NCI-H1105 treated with DMSO at 0.1 percent for 48 hours (cell line): ENCODE data around the gene NPPA.
A peak's percentile ranks its signal among the peaks of the same experiment; 100 is the strongest.

Experiments
- DNase-seq: peaks from one replicate; lab custom pipeline; 2025; lab: John Stamatoyannopoulos, UW

The NPPA gene

DNA sequence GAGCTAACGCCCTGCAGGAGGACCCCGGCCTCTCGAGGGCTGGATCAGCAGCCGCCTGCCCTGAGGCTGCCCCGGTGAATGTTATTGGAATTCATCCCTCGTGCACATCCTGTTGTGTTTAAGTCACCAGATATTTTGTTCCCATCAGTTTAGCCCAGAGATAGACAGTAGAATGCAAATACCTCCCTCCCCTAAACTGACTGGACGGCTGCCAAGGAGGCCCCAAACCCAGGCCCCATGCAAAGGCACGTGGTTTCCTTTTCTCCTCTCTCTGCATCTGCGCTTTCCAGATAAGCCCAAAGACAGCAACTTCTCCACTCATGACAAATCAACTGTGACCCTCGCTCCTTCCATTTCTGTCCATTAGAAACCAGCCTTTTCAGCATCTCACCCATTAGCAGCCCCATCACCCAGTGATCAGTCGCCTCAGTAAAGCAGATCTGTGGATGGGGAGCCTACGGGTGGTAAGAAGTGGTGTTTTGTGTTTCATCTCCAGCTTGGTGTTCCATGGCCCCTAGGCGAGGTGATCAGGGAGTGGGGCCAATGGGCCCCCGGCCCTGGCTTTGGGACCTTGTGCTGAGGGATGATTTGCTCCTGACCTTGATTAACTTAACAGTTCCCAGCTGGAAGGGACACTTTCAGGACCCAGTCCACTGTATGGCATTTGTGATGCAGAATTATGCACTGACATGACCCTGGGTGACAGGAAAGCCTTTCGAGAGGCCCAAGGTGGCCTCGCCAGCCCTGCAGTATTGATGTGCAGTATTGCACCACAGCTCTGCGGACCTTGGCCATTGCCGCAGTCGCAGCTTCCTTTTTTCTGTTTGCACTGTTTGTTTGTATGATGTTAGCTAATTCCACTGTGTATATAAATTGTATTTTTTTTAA lies 5.2 kb downstream of the NPPA start:
- DNase-seq = no peak

DNA sequence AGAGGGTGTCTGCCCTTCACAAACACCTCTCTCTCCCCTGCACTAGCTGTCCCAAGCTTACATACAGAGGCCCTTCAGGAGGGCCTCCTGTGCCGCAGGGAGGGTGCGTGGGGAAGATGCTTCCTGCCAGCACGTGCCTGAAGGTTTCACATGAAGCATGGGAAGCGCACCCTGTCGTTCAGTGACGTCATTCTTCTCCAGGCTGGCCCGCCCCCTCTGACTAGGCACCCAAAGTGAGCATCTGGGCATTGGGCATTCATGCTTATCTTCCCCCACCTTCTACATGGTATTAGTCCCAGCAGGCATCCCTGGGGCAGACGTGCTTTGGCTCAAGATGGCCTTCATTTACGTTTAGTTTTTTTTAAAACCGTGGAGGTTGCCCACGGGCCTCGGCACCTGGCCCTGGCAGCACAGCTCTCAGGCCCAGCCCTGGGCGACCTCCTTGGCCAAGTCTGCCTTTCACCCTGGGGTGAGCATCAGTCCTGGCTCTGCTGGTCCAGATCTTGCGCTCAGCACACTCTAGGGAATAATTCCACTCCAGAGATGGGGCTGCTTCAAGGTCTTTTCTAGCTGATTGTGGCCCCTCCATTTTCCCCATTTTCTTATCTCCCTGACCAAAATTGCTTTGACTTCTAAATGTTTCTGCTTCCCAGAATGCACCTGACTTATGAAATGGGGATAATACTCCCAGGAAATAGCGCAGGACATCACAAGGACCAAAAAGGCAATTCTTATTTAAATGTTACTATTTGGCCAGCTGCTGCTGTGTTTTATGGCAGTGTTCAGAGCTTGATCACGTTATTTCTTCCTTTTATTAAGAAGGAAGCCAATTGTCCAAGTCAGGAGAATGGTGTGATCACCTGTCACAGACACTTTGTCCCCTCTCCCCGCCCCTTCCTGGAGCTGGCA lies 6.1 kb downstream of the NPPA start:
- DNase-seq = peak; percentile 7

DNA sequence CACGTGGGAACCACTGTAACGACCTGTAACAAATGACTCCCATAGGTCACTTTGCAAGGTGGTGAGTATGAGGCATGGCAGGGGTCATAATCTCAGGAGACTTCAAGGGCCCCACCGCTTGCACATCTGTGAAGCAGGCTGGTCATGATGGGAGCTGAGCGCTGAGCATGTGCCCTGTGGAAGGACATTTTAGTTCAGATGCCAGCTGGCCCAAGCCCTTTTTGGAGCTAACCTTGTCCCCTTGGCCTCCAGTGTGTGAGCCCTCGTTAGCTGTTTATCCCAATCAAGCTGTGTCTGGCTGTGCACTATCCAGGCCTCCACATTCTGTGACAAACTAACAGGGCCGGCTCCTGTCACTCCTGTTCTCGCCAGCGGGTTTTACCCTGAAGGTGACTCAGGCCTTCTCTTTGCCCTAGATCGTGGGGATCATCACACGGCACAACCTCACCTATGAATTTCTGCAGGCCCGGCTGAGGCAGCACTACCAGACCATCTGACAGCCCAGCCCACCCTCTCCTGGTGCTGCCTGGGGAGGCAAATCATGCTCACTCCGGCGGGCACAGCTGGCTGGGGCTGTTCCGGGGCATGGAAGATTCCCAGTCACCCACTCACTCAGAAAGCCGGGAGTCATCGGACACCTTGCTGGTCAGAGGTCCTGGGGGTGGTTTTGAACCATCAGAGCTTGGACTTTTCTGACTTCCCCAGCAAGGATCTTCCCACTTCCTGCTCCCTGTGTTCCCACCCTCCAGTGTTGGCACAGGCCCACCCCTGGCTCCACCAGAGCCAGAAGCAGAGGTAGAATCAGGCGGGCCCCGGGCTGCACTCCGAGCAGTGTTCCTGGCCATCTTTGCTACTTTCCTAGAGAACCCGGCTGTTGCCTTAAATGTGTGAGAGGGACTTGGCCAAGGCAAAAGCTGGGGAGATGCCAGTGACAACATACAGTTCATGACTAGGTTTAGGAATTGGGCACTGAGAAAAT lies 7.6 kb downstream of the NPPA start:
- DNase-seq = no peak

DNA sequence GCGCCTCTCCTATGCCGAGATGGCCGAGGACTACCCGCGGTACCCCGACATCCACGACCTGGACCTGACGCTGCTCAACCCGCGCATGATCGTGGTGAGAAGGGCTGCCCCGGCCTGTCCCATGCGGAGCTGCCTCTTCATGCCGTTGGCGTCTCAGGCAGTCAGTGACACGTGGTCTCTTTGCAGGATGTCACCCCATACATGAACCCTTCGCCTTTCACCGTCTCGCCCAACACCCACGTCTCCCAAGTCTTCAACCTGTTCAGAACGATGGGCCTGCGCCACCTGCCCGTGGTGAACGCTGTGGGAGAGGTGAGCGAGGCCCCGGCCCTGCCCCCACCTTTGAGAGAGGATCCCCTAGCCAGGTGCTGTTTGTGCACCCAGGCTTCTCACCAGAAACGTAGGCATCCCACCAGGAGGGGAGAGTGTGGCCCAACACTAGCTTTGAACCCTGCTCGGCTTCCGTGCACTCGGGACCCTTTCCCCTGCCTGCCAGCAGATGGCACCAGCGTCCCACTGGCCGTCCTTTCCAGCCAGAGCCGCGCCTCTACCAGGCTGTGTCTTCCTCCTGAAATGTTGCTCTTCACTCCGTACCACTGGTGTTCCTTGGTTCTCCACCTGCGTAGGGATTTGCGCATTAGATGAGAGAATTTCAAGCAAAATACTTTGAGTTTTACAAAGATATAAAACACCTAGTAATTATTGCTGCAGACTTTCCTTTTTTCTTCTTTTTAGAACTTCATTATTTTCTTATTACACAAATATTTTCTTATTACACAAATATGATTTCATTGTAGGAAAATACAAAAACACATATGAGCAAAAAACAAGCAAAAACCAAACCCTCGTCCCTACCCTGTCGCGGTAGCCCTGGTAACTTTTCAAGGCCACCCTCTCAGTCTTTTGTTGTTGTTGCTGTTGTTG lies 9.0 kb downstream of the NPPA start:
- DNase-seq = peak; percentile 64

DNA sequence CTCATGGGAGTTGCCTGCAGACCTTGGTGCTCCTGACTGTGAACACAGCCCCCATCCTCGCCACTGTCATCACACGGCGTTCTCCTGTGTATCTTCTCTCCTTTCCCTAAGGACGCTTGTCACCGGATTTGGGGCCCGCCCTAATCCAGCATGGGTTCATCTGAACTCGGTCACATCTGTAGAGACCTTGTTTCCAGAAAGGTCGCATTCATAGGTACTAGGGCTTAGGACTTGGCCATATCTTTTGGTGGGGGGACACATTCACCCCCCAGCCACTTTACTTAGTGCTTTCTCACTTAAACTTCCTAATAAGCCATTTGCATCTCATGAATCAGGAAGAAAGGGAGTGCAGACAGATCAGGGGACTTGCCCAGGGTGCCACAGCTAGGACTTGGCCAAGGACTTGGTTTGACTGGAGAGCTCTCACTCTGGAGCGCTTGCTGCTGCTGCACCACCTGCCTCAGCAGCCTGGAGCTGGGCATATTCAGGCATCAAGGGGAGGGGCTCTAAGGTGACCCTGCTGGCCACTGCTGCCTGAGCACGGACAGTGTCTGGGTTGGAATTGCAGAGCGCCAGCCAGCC lies 9.7 kb downstream of the NPPA start:
- DNase-seq = no peak

DNA sequence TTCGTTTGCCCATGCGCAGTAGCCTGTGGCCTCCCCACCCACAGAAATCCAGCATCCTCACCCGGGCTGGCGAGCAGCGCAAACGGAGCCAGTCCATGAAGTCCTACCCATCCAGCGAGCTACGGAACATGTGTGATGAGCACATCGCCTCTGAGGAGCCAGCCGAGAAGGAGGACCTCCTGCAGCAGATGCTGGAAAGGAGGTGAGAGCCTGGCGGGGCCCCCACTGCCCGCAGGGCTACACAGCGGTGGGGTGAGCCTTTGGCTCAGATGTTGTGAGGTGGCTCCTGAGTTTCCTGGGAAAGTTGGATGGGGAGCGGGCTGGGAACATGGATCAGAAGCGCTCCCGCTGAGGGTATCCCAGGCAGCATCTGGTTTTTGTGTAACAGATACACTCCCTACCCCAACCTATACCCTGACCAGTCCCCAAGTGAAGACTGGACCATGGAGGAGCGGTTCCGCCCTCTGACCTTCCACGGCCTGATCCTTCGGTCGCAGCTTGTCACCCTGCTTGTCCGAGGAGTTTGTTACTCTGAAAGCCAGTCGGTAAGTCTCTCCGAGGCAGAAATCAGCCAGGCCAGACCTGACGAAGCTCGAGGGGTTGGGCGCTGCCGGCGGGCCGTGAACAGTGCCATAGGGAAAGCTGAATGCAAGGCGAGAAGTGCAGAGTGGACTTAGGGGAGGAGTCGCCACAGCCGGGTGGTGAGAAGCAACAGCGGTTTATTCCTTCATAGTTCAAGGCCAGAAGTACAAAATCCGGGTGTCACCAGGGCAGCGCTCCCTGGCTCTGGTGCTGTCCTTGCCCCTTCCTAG lies 10.4 kb downstream of the NPPA start:
- DNase-seq = no peak

DNA sequence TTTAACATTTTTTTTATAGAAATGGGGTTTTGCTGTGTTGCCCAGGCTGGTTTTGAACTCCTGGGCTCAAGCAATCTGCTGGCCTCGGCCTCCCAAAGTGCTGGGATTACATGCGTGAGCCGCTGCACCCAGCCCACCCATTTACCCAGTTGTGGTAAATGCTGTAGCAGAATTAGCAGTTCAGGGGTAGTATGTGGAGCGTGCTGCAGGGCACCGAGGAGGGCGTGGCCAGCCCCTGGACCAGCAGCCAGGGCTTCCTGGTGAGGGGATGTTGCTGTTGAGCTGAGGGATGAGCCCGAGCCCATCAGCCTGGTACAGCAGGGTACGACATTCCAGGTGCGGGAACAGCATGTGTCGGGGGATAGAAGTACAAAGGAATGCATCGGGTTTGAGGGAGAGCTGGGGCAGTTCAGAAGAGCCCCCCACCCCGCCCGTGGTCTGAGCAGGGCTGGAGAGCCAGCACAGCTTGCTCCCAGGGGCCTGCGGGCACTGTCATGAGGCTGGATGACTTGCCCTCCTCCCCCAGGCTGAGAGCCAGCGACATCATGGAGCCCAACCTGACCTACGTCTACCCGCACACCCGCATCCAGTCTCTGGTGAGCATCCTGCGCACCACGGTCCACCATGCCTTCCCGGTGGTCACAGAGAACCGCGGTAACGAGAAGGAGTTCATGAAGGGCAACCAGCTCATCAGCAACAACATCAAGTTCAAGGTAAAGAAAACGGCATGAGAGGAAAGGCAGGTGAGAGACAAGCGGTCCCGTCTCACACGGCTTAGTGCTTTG lies 11.9 kb downstream of the NPPA start:
- DNase-seq = no peak

DNA sequence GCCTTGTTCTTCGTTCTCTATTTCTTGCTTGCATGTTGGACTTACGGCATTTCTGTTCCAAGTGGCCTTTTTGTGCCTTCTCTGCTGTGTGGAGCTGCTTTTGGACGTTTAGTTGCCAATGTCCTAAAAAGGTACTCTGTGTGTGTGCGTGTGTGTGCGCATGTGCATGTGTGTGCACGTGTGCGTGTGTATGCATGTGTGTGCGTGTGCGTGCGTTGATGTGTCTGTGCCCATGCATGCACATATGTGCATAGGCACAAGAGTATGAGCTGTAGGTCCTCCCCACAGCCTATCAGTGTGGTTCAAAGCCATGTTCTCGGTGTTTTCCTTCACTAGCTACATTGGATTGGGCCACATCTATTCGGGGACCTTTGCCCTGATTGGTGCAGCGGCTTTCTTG lies 13.7 kb downstream of the NPPA start:
- DNase-seq = no peak

DNA sequence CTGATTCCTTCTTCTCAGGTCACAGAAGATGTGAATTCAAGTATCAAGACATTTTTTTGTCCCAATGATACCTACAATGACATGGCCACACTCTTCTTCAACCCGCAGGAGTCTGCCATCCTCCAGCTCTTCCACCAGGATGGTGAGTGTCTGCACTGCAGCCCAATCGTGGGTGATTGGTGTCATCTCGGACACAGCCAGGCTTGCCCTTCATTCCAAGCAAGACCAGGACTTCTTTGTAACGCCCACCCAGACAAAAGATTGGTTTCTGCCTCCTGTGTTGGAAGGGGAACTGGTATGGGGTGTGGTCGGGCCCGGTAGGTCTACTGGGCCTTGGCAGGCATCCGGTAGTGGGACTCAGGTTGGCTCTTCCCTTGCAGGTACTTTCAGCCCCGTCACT lies 14.1 kb downstream of the NPPA start:
- DNase-seq = no peak

DNA sequence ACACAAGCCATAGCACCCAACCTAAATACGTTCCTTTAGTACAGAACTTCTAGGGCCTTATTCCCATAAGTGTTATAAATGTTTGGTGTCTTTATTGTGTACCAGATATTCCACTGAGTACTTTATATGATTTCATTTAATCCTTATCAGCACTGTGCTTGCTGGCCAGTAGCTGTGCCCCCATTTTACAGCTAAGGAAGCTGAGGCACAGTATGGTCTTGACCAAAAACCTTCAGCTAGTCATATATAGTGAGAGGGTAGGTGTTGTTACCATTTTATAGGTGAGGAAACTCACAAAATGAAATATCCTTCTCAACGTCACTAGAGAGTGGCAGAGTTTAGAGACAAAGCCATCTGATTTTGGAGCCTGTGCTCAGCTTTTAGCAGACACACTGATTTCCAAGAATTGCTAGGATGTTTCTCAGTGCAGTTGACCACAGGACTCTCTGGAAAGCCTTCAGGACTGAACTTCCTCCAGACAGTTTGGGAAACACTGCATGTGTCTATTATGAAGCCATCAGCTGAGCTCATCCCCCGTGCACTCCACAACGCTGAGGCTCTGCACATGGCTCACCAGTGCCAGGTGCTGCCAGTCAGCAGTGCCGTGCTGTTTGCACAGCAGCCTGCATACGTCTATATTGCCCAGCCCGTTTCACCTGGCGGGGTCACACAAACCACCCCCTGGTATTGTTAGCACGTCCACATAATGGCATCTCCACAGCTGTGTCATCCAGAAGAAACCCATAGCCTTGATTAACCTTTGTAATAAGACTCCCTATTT lies 15.4 kb downstream of the NPPA start:
- no peak for DNase-seq

DNA sequence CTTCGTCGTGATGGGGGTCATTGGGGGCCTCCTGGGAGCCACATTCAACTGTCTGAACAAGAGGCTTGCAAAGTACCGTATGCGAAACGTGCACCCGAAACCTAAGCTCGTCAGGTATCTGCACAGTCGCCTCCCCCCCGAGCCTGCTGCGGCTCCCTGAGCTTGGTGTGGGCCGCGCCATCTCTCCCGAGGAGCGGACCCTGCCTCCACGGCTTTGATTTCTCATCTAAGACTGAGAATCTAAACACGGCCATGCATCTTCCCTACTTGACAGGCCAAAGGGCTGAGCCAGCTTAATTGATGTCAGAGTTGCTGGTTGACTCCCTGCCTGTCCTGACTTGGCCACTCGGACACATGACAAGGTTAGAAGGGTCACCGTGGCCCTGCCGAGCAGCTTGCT lies 19.1 kb downstream of the NPPA start:
- no peak for DNase-seq

DNA sequence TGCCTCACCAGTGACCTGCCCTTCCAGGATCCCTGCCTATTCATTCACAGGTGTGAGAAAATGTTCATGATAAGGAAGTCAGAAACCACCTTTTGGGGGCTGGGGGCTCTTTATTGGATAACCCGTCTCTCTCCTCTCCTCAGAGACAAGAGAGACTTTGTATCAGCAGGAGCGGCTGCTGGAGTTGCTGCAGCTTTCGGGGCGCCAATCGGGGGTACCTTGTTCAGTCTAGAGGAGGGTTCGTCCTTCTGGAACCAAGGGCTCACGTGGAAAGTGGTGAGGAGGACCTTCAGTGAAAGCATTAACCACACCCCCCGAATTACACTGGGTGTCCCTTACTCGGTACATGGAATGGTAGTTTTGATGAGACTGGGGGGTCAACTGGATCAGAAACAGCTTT lies 20.6 kb downstream of the NPPA start:
- DNase-seq = no peak

DNA sequence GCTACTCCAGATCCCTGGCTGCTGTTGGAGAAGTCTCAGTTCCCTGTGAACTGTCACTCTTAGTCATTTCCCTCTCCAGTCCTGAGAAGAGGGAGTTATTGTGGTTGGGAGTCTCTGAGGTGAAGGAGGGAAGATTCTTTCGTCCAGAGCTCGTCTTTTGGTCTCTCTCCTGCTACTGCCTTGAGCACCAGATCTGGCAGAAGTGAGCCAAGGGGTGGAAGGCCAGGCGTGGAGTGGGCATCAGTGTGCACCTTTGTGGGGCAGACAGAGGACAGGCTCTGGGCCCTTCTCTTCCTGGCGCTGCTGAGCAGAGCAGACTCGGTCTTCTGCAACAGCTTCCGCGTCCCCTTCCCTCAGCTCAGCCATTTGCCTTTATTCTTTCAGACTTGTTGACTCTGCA lies 22.5 kb downstream of the NPPA start:
- DNase-seq = no peak

DNA sequence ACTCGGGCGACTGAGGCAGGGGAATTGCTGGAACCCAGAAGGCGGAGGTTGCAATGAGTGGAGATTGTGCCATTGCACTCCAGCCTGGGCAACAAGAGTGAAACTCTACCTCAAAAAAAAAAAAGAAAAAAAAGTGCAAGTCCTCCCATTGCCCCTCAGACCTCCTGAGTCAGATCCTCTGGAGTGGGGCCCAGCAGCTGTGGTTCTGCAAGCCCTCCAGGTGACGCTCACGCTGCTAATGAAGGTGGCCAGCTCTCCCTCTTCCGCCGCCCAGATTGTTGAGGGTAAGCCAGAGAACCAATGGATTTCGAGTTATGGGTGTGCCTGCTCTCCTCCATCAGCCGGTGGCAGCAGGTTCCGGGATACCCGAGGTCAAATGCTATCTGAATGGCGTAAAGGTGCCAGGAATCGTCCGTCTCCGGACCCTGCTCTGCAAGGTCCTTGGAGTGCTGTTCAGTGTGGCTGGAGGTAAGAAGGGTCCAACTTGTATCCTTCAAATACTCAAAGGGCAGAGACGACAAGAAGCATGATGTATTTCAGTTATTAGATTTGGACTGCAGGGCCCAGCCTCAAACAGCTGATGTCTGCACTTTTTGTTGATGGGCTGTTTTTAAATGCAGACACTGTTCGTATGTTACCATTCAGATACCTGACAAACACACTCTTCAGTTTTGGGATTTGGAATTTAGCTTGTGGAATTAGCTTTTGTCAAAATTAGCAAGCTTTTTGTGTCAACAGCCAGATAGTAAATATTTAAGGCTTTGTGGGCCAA lies 24.0 kb downstream of the NPPA start:
- DNase-seq = no peak

DNA sequence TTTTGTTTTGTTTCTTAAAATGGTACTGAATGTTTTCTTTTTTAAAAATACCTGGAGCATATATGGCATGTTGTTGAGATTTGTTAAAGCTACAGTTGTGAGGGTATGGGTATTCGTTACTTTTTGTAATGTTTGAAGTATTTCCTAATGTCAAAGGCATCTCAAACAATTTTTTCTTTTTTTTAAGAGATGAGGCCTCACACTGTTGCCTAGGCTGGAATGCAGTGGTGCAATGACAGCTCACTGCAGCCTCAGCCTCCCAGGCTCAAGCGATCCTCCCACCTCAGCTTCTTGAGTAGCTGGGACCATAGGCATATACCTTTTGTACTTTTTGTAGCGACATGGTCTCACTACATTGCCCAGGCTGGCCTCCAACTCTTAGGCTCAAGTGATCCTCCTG lies 25.5 kb downstream of the NPPA start:
- no peak for DNase-seq

DNA sequence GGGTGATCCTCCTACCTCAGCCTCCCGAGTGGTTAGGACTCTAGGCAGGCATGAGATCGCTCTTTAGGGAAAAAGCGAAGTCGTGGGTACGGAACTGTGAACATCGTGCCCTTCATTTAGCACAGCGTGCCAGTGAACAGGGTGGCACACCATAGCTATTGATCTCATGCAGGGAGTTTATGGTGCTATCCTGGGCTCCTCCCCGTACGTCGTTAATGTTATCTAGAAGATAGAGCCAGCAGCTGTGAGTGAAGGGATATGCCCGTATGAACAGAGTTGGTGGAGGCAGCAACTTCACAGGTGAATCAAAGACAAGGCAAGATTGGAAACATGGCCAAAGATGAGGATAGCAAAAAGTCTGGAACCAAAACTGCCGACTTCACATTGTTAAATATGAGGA lies 30.4 kb downstream of the NPPA start:
- no peak for DNase-seq

DNA sequence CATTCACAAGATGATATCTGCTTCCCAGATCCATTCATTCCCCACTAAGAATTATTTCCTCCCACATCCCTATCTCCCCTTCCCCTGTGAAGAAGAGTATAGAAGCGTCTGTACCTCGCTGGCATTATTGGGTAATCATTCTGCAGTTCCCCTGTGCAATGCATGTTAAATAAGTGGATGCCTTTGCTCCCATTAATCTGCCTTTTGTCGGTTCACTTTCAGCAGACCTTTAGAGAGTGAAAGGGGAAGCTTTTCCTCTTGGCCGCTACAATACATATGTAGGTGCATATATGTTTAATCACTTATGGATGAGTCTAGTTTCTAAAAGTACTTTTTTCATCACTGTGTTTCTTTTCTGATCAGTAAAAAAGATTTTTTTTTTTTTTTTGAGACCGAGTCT lies 34.6 kb downstream of the NPPA start:
- DNase-seq = no peak
